ENCODE measurements around the gene RNF220. TPM values are rescaled to one million over a fixed set of nuclear protein-coding genes. Genes with fewer than 3 reads are reported as not detected.

RNF220 gene
- total and polyA plus RNA-seq, 12 donors: 41.8 to 82.5 (median 58.0) TPM

- Histone ChIP-seq H3K27me3 (no peaks in the 10 kb centered on the region), H3K9me3 (peaks cover 0 to 14% (median 0%) of the 10 kb centered on the region in 11 donors), H3K4me1 (peaks cover 0 to 4% (median 0%) of the 10 kb centered on the region in 9 donors), H3K36me3 (no peaks in the 10 kb centered on the region), H3K4me3 (no peak overlapping the region), H3K27ac (no peak overlapping the region)
- DNase-seq (no peak), ATAC-seq (no peak)
- intact Hi-C loops (cut with DNase I): no loop called here
- WGBS, 2 donors: 75 to 84% methylated on average over 4 of the region's 4 CpGs
- TF ChIP-seq CTCF (IDR thresholded peaks at IDR 0.05): no peak
These were observed 62.5 kb downstream of the RNF220 start for GRCh38 chr1:44467566-44467965.

- H3K4me1 ChIP-seq: peaks cover 0 to 9% (median 0%) of the 10 kb centered on the region in 9 donors
- no peak for DNase-seq
- no peak overlapping the region for H3K27ac ChIP-seq
- intact Hi-C loops (cut with DNase I): no loop called here
- TF ChIP-seq CTCF (IDR thresholded peaks at IDR 0.05): no peak
- 87 to 91% methylated on average over 2 of the region's 2 CpGs for WGBS, 2 donors
- H3K4me3 ChIP-seq: no peak overlapping the region
- ATAC-seq: no peak
- H3K27me3 ChIP-seq: no peaks in the 10 kb centered on the region
- H3K9me3 ChIP-seq: peaks cover 0 to 6% (median 0%) of the 10 kb centered on the region in 11 donors
- H3K36me3 ChIP-seq: no peaks in the 10 kb centered on the region
These were observed 66.9 kb downstream of the RNF220 start for GRCh38 chr1:44471911-44472453.

- ATAC-seq: peak in 1 of 8 donors; percentile 33
- H3K4me1 ChIP-seq: peaks cover 0 to 9% (median 0%) of the 10 kb centered on the region in 9 donors
- H3K36me3 ChIP-seq: no peaks in the 10 kb centered on the region
- WGBS, 2 donors: 60 to 67% methylated on average over 18 of the region's 18 CpGs
- intact Hi-C loops (cut with DNase I): no loop called here
- peaks cover 0 to 6% (median 0%) of the 10 kb centered on the region in 11 donors for H3K9me3 ChIP-seq
- H3K27ac ChIP-seq: peak overlapping the region in 1 of 10 donors; percentile 42
- H3K27me3 ChIP-seq: no peaks in the 10 kb centered on the region
- H3K4me3 ChIP-seq: peak overlapping the region in 2 of 10 donors; percentile 3 to 8
- no peak for TF ChIP-seq CTCF (IDR thresholded peaks at IDR 0.05)
- no peak for DNase-seq
These were observed 67.8 kb downstream of the RNF220 start for GRCh38 chr1:44472620-44473525.

GRCh38 chr1:44476891-44477290, 71.8 kb downstream of the RNF220 start:
- TF ChIP-seq CTCF (IDR thresholded peaks at IDR 0.05): no peak
- H3K27ac ChIP-seq: no peak overlapping the region
- intact Hi-C loops (cut with DNase I): no loop called here
- H3K4me3 ChIP-seq: no peak overlapping the region
- H3K36me3 ChIP-seq: no peaks in the 10 kb centered on the region
- peaks cover 0 to 4% (median 0%) of the 10 kb centered on the region in 11 donors for H3K9me3 ChIP-seq
- DNase-seq: no peak
- no peak for ATAC-seq
- H3K27me3 ChIP-seq: no peaks in the 10 kb centered on the region
- peaks cover 0 to 9% (median 0%) of the 10 kb centered on the region in 9 donors for H3K4me1 ChIP-seq

All from heart right ventricle (tissue), 16 donors.